ENCODE results near the gene ZNF71. TPM values are rescaled to one million over a fixed set of nuclear protein-coding genes. Genes with fewer than 3 reads are reported as not detected.

ZNF71 gene
- total RNA-seq, result 1 to 10 TPM; 2.2 TPM
- polyA plus RNA-seq (2013, experiment 1 of 2), result 5.0 TPM
- polyA plus RNA-seq (2013, experiment 2 of 2), result 5.2 TPM
- total RNA-seq, result 4.1 to 24.2 (median 14.3) reads per million in 172 experiments

- H3K36me3 ChIP-seq (ENCODE audit: insufficient read depth, low read length), result no peaks in the 10 kb centered on the region
- peaks cover 12% of the 10 kb centered on the region for H3K9me3 Mint-ChIP-seq
- H3K9me3 ChIP-seq (ENCODE audit: control insufficient read depth in 1 of 2, insufficient read depth in 1 of 2, low read length in 2 of 2), result peaks cover 21% of the 10 kb centered on the region in 2 experiments
- intact Hi-C loops (cut with DNase I, micrococcal nuclease), result loop anchor here (1.0 to 10.0 kb wide), 8 partner anchors 28 to 1560 kb away; partner anchors contain the start of genes ZNF304 (in 1 of the 2), ZNF329 (in 1 of the 2), ZNF444 (in 1 of the 2) and ZNF470 (in 1 of the 2)
- peaks cover 36% of the 10 kb centered on the region for H3K36me3 Mint-ChIP-seq (ENCODE audit: low read depth)
- H3K4me3 ChIP-seq (ENCODE audit: low read length), result peak within 1 kb of the TSS; percentile 73
- peaks cover 19% of the 10 kb centered on the region for H3K4me1 ChIP-seq (ENCODE audit: insufficient read depth, low read length)
- no peaks in the 10 kb centered on the region for H3K27me3 ChIP-seq (ENCODE audit: control insufficient read depth in 1 of 2, insufficient read depth in 2 of 2, low read length in 2 of 2)
- H3K27ac ChIP-seq (ENCODE audit: low read depth in 1 of 2, low read length in 2 of 2), result peak within 1 kb of the TSS; percentile 43 to 62
- no peaks in the 10 kb centered on the region for H3K27me3 Mint-ChIP-seq
- DNase-seq (peak; percentile 79 to 90 (median 84)), ATAC-seq (ENCODE audit: poor library complexity) (peak; percentile 95)
- H3K4me1 Mint-ChIP-seq (ENCODE audit: low read depth), result peaks cover 24% of the 10 kb centered on the region
- CTCF ChIA-PET, result no interaction called here
- TF ChIP-seq CTCF (IDR thresholded peaks at IDR 0.05), result no peak
- H3K4me3 Mint-ChIP-seq, result peak within 1 kb of the TSS; percentile 92
- POLR2A ChIA-PET, result interaction anchor here (0.7 to 1.4 kb wide), 4 partner anchors 21 to 191 kb away, joined by 3 to 4 read pairs (median 4); partner anchors contain the start of genes ZNF471 and ZNF583
- peak within 1 kb of the TSS; percentile 79 for H3K27ac Mint-ChIP-seq
Measured at GRCh38 chr19:56594783-56595547, at the start of gene ZNF71. TSS of gene ZNF71 (plus strand) at chr19:56595302. CDS start at chr19:56601559, 6,257 bp downstream.

GRCh38 chr19:56547535-56547934 lies 47.6 kb upstream of the ZNF71 start:
- no peak for DNase-seq
- CTCF ChIA-PET, result no interaction called here
- Histone ChIP-seq H3K9me3 (ENCODE audit: control insufficient read depth in 1 of 2, insufficient read depth in 1 of 2, low read length in 2 of 2) (peaks cover 22 to 93% of the 10 kb centered on the region in 2 experiments), H3K27ac (ENCODE audit: low read depth in 1 of 2, low read length in 2 of 2) (no peak overlapping the region), H3K27me3 (ENCODE audit: control insufficient read depth in 1 of 2, insufficient read depth in 2 of 2, low read length in 2 of 2) (no peaks in the 10 kb centered on the region), H3K36me3 (ENCODE audit: insufficient read depth, low read length) (peaks cover 27% of the 10 kb centered on the region), H3K4me3 (ENCODE audit: low read length) (no peak overlapping the region), H3K4me1 (ENCODE audit: insufficient read depth, low read length) (no peaks in the 10 kb centered on the region)
- no peak for TF ChIP-seq CTCF (IDR thresholded peaks at IDR 0.05)
- no peak overlapping the region for H3K27ac Mint-ChIP-seq
- no peaks in the 10 kb centered on the region for H3K27me3 Mint-ChIP-seq
- intact Hi-C loops (cut with DNase I, micrococcal nuclease), result loop anchor here in 1 of 2 experiments (5.0 kb wide), 1 partner anchor 110 kb away; no protein-coding TSS in a partner anchor
- H3K4me3 Mint-ChIP-seq, result no peak overlapping the region
- peaks cover 28% of the 10 kb centered on the region for H3K9me3 Mint-ChIP-seq
- POLR2A ChIA-PET, result no interaction called here
- no peaks in the 10 kb centered on the region for H3K4me1 Mint-ChIP-seq (ENCODE audit: low read depth)
- H3K36me3 Mint-ChIP-seq (ENCODE audit: low read depth), result peaks cover 97% of the 10 kb centered on the region
- no peak for ATAC-seq (ENCODE audit: poor library complexity)

- peaks cover 22 to 96% of the 10 kb centered on the region in 2 experiments for H3K9me3 ChIP-seq (ENCODE audit: control insufficient read depth in 1 of 2, insufficient read depth in 1 of 2, low read length in 2 of 2)
Measured at GRCh38 chr19:56554272-56554869, 40.7 kb upstream of the ZNF71 start.

More at GRCh38 chr19:56554272-56554869, 40.7 kb upstream of the ZNF71 start:
- no peaks in the 10 kb centered on the region for H3K4me1 Mint-ChIP-seq (ENCODE audit: low read depth)
- POLR2A ChIA-PET, result no interaction called here
- Histone ChIP-seq H3K27ac (ENCODE audit: low read depth in 1 of 2, low read length in 2 of 2) (no peak overlapping the region), H3K4me1 (ENCODE audit: insufficient read depth, low read length) (no peaks in the 10 kb centered on the region), H3K27me3 (ENCODE audit: control insufficient read depth in 1 of 2, insufficient read depth in 2 of 2, low read length in 2 of 2) (no peaks in the 10 kb centered on the region), H3K36me3 (ENCODE audit: insufficient read depth, low read length) (peaks cover 15% of the 10 kb centered on the region), H3K4me3 (ENCODE audit: low read length) (no peak overlapping the region)
- no peak for TF ChIP-seq CTCF (IDR thresholded peaks at IDR 0.05)
- ATAC-seq (ENCODE audit: poor library complexity) (no peak), DNase-seq (no peak)
- H3K27me3 Mint-ChIP-seq, result no peaks in the 10 kb centered on the region
- intact Hi-C loops (cut with DNase I, micrococcal nuclease), result no loop called here
- peaks cover 86% of the 10 kb centered on the region for H3K36me3 Mint-ChIP-seq (ENCODE audit: low read depth)
- peaks cover 17% of the 10 kb centered on the region for H3K9me3 Mint-ChIP-seq
- H3K4me3 Mint-ChIP-seq, result no peak overlapping the region
- H3K27ac Mint-ChIP-seq, result no peak overlapping the region
- CTCF ChIA-PET, result interaction anchor here (0.6 kb wide), 1 partner anchor 22 kb away, joined by 3 read pairs; no protein-coding TSS in a partner anchor

All from CD4-positive, alpha-beta T cell (primary cell).